ENCODE data around the gene BTC. TPM values are rescaled to one million over a fixed set of nuclear protein-coding genes. Genes with fewer than 3 reads are reported as not detected.

BTC gene
- total RNA-seq, 1 donor from 2014 or later = 0.20 TPM

DNA sequence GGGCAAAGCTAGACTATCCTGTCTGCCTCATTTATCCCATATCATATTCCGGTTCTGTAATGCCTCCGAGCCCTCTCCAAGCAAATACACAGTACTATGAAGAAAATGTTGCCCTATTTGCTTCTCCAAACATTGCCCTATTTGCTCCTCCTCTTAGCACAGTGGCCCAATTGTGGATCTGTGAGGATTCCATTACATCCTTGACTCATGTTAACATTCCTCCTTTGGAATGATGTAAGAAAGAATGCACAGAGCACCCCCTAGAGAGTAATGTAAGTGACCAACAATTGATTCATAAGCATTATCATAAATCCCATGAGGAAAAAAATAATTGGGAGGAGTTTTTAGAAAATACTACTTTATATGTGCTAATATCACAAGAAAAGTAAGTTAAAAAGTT is 11.3 kb upstream of the BTC start:
- TF ChIP-seq EZH2 (IDR thresholded peaks at IDR 0.05; ENCODE audit: insufficient read depth, low read length) = no peak
- TF ChIP-seq, protein P1, sequence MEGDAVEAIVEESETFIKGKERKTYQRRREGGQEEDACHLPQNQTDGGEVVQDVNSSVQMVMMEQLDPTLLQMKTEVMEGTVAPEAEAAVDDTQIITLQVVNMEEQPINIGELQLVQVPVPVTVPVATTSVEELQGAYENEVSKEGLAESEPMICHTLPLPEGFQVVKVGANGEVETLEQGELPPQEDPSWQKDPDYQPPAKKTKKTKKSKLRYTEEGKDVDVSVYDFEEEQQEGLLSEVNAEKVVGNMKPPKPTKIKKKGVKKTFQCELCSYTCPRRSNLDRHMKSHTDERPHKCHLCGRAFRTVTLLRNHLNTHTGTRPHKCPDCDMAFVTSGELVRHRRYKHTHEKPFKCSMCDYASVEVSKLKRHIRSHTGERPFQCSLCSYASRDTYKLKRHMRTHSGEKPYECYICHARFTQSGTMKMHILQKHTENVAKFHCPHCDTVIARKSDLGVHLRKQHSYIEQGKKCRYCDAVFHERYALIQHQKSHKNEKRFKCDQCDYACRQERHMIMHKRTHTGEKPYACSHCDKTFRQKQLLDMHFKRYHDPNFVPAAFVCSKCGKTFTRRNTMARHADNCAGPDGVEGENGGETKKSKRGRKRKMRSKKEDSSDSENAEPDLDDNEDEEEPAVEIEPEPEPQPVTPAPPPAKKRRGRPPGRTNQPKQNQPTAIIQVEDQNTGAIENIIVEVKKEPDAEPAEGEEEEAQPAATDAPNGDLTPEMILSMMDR (IDR thresholded peaks at IDR 0.05; ENCODE audit: insufficient read depth, low read depth, low read length) = no peak
- Histone ChIP-seq H4K20me1 (ENCODE audit: insufficient read depth, low read length) (no peaks in the 10 kb centered on the region), H3K4me3 (ENCODE audit: insufficient read depth, low read depth, low read length) (no peak overlapping the region), H3K9ac (ENCODE audit: low read length) (no peak overlapping the region), H2AFZ (ENCODE audit: low read depth, low read length) (peak overlapping the region; percentile 55), H3K79me2 (ENCODE audit: insufficient read depth, low read length) (no peaks in the 10 kb centered on the region), H3K27me3 (ENCODE audit: insufficient read depth, low read length) (no peaks in the 10 kb centered on the region), H3K4me1 (ENCODE audit: insufficient read depth, low read length) (no peaks in the 10 kb centered on the region), H3K36me3 (ENCODE audit: insufficient read depth, low read length) (no peaks in the 10 kb centered on the region), H3K27ac (ENCODE audit: low read depth, low read length) (no peak overlapping the region), H3K9me3 (ENCODE audit: insufficient read depth, low read depth, low read length) (no peaks in the 10 kb centered on the region), H3K4me2 (ENCODE audit: low read length) (peak overlapping the region; percentile 16)
- no peak overlapping the region for H3K27ac Mint-ChIP-seq (ENCODE audit: unreplicated experiment)
- DNase-seq (ENCODE audit: low read depth) (peak; percentile 53), FAIRE-seq (no peak)
- no peaks in the 10 kb centered on the region for H3K4me1 Mint-ChIP-seq (ENCODE audit: low read depth, unreplicated experiment)
- no peaks in the 10 kb centered on the region for H3K36me3 Mint-ChIP-seq (ENCODE audit: low read depth, unreplicated experiment)
- H3K4me3 Mint-ChIP-seq (ENCODE audit: unreplicated experiment) = no peak overlapping the region
- H3K9me3 Mint-ChIP-seq (ENCODE audit: unreplicated experiment) = no peaks in the 10 kb centered on the region
- H3K27me3 Mint-ChIP-seq (ENCODE audit: low read depth, unreplicated experiment) = no peaks in the 10 kb centered on the region

DNA sequence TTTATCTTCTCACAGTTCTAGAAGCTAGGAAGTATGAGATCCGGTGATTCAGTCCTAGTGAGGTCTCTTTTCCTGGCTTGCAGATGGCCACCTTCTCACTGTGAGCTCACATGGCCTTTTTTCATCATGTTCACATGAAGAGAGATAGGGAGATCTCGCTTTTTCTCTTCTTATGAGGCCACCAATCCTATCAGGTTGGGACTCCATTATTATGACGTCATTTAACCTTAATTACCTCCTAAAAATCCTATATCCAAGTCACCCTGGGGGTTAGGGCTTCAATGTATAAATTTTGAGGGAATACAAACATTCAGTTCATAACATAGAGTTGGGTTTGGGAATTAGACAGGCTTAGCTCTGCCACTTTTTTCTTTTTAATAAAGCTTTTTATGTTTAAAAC is 6.0 kb upstream of the BTC start:
- Histone ChIP-seq H3K79me2 (ENCODE audit: insufficient read depth, low read length) (no peaks in the 10 kb centered on the region), H3K36me3 (ENCODE audit: insufficient read depth, low read length) (no peaks in the 10 kb centered on the region), H2AFZ (ENCODE audit: low read depth, low read length) (peak overlapping the region; percentile 5), H3K4me1 (ENCODE audit: insufficient read depth, low read length) (no peaks in the 10 kb centered on the region), H3K4me3 (ENCODE audit: insufficient read depth, low read depth, low read length) (no peak overlapping the region), H3K4me2 (ENCODE audit: low read length) (no peak overlapping the region), H3K27ac (ENCODE audit: low read depth, low read length) (no peak overlapping the region), H3K9ac (ENCODE audit: low read length) (no peak overlapping the region), H4K20me1 (ENCODE audit: insufficient read depth, low read length) (no peaks in the 10 kb centered on the region), H3K27me3 (ENCODE audit: insufficient read depth, low read length) (peaks cover 3% of the 10 kb centered on the region), H3K9me3 (ENCODE audit: insufficient read depth, low read depth, low read length) (no peaks in the 10 kb centered on the region)
- Mint-ChIP-seq H3K36me3 (ENCODE audit: low read depth, unreplicated experiment) (no peaks in the 10 kb centered on the region), H3K4me1 (ENCODE audit: low read depth, unreplicated experiment) (no peaks in the 10 kb centered on the region), H3K27me3 (ENCODE audit: low read depth, unreplicated experiment) (peaks cover 4% of the 10 kb centered on the region), H3K4me3 (ENCODE audit: unreplicated experiment) (no peak overlapping the region), H3K27ac (ENCODE audit: unreplicated experiment) (no peak overlapping the region), H3K9me3 (ENCODE audit: unreplicated experiment) (no peaks in the 10 kb centered on the region)
- no peak for TF ChIP-seq EZH2 (IDR thresholded peaks at IDR 0.05; ENCODE audit: insufficient read depth, low read length)
- TF ChIP-seq, protein P1 (IDR thresholded peaks at IDR 0.05; ENCODE audit: insufficient read depth, low read depth, low read length) = no peak
- FAIRE-seq (no peak), DNase-seq (ENCODE audit: low read depth) (no peak)

DNA sequence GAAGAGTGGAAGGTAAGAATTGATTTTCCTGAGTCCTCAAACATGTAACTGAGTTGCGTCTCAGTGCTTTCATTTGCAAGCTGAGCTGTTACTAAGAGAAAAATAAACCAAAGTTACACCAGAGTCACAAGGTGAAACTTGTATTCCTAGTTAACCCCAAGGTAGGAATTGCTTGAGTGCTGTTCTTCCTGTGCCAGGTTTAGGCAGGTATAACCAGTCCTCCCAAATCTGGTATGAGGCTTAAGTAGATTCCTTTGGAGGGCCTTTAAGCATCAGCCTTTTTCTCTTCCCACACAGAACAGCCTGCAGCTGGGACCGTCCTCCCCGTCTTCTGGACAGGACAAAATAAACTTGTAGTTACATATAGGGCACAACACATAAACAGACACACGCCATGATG is 2.3 kb upstream of the BTC start:
- H4K20me1 ChIP-seq (ENCODE audit: insufficient read depth, low read length) = no peaks in the 10 kb centered on the region
- no peak overlapping the region for H2AFZ ChIP-seq (ENCODE audit: low read depth, low read length)
- H3K27ac Mint-ChIP-seq (ENCODE audit: unreplicated experiment) = no peak overlapping the region
- TF ChIP-seq, protein P1 (IDR thresholded peaks at IDR 0.05; ENCODE audit: insufficient read depth, low read depth, low read length) = no peak
- TF ChIP-seq EZH2 (IDR thresholded peaks at IDR 0.05; ENCODE audit: insufficient read depth, low read length) = no peak
- no peaks in the 10 kb centered on the region for H3K36me3 Mint-ChIP-seq (ENCODE audit: low read depth, unreplicated experiment)
- no peak overlapping the region for H3K9ac ChIP-seq (ENCODE audit: low read length)
- H3K27ac ChIP-seq (ENCODE audit: low read depth, low read length) = no peak overlapping the region
- no peaks in the 10 kb centered on the region for H3K9me3 Mint-ChIP-seq (ENCODE audit: unreplicated experiment)
- no peak overlapping the region for H3K4me3 ChIP-seq (ENCODE audit: insufficient read depth, low read depth, low read length)
- no peaks in the 10 kb centered on the region for H3K36me3 ChIP-seq (ENCODE audit: insufficient read depth, low read length)
- no peak overlapping the region for H3K4me3 Mint-ChIP-seq (ENCODE audit: unreplicated experiment)
- peaks cover 31% of the 10 kb centered on the region for H3K27me3 Mint-ChIP-seq (ENCODE audit: low read depth, unreplicated experiment)
- H3K9me3 ChIP-seq (ENCODE audit: insufficient read depth, low read depth, low read length) = no peaks in the 10 kb centered on the region
- peaks cover 16% of the 10 kb centered on the region for H3K27me3 ChIP-seq (ENCODE audit: insufficient read depth, low read length)
- no peaks in the 10 kb centered on the region for H3K4me1 ChIP-seq (ENCODE audit: insufficient read depth, low read length)
- no peaks in the 10 kb centered on the region for H3K4me1 Mint-ChIP-seq (ENCODE audit: low read depth, unreplicated experiment)
- no peak for DNase-seq (ENCODE audit: low read depth)
- H3K4me2 ChIP-seq (ENCODE audit: low read length) = no peak overlapping the region
- no peaks in the 10 kb centered on the region for H3K79me2 ChIP-seq (ENCODE audit: insufficient read depth, low read length)
- FAIRE-seq = no peak

All from astrocyte (in vitro differentiated cells and primary cell).